OCI-LY3 (cell line): ENCODE data around the gene RGS16.

Experiments used
- H2AFZ ChIP-seq: fragments of 200-600, 300-600 bp; shearing (Covaris generic); 2 replicates; pipeline ENCODE4 v1.6.0; 2014; ENCODE audit warnings: antibody characterized with exemption, low read depth, low read length
- H3K27ac ChIP-seq: fragments of 200-600, 300-600 bp; sonication (generic); 2 replicates; pipeline ENCODE4 v1.5.1; 2014; ENCODE audit warnings: mild to moderate bottlenecking, low read length, moderate library complexity, mixed read lengths
- H3K27me3 ChIP-seq: fragments of 200-600, 300-600 bp; sonication (generic); 2 replicates; pipeline ENCODE4 v1.6.1; 2014; ENCODE audit warnings: low read depth, low read length, mixed read lengths
- H3K36me3 ChIP-seq: fragments of 200-600, 300-600 bp; sonication (generic); replicated peaks from 2 replicates; pipeline ENCODE3; 2014; ENCODE audit warnings: low read depth, low read length, mixed read lengths
- H3K4me1 ChIP-seq: fragments of 300-600, 200-600 bp; sonication (generic); 2 replicates; pipeline ENCODE4 v1.6.1; 2014; ENCODE audit warnings: low read length, mixed read lengths
- H3K4me2 ChIP-seq: fragments of 200-600, 300-600 bp; sonication (generic); 2 replicates; pipeline ENCODE4 v1.6.1; 2014; ENCODE audit warnings: low read length, mixed read lengths
- H3K4me3 ChIP-seq: fragments of 300-600, 200-600 bp; sonication (generic); 2 replicates; pipeline ENCODE4 v1.5.1; 2014; ENCODE audit warnings: antibody characterized with exemption, mild to moderate bottlenecking, low read length, moderate library complexity
- H3K79me2 ChIP-seq: fragments of 300-600, 200-600 bp; shearing (Covaris generic); 2 replicates; pipeline ENCODE4 v1.6.1; 2014; ENCODE audit warnings: mild to moderate bottlenecking, low read length, mixed read lengths
- H3K9ac ChIP-seq: fragments of 300-600, 200-600 bp; shearing (Covaris generic); 2 replicates; pipeline ENCODE4 v1.6.0; 2014; ENCODE audit warnings: mild to moderate bottlenecking, low read length, moderate library complexity
- H3K9me3 ChIP-seq: fragments of 200-600, 300-600 bp; shearing (Covaris generic); 2 replicates; pipeline ENCODE4 v1.6.1; 2014; ENCODE audit warnings: low read length, mixed read lengths; ENCODE audit not compliant: insufficient read depth
- H4K20me1 ChIP-seq: fragments of 200-600, 300-600 bp; sonication (generic); 2 replicates; pipeline ENCODE4 v1.6.1; 2016; ENCODE audit warnings: low read length, mixed read lengths; ENCODE audit not compliant: insufficient read depth
- EZH2phosphoT487 ChIP-seq: fragments of 200-600 bp; shearing (Covaris generic); IDR thresholded peaks from 2 replicates; pipeline ENCODE4 v1.6.1; 2018; ENCODE audit warnings: antibody characterized with exemption, mixed run types, low read depth
- TF ChIP-seq, protein P1 (sequence below): fragments of 200-600, 300-600 bp; sonication (generic); IDR thresholded peaks from 2 replicates; pipeline ENCODE4 v1.5.1; 2014; ENCODE audit warnings: antibody characterized with exemption, low read length, low read depth

The RGS16 gene

DNA sequence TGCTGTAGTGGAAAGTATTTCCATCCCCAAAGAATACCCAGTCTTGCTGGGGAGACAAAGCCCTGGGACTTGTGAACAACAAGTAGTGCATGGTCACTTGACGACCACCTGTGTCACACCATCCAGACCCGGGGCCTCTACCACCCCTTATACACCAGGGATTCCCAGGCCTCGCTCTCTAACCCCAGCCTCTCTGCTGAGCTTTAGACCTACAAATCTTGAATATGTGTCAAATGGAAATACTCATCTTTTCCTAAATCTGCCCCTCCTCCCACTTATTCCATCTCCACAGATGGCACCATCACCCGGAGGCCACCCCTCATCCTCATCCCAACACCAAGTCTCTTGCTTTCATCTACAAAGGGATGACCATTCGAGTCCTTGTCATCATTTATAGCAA is 14.3 kb downstream of the RGS16 start:
- no peak overlapping the region for H3K27ac ChIP-seq
- H2AFZ ChIP-seq, result no peak overlapping the region

GRCh38 chr1:182589520-182589919 is 14.7 kb downstream of the RGS16 start:
- H3K36me3 ChIP-seq, result no peaks in the 10 kb centered on the region
- H4K20me1 ChIP-seq, result no peaks in the 10 kb centered on the region
- H3K27ac ChIP-seq, result no peak overlapping the region
- no peaks in the 10 kb centered on the region for H3K27me3 ChIP-seq
- H3K4me2 ChIP-seq, result peak overlapping the region; percentile 91
- peaks cover 12% of the 10 kb centered on the region for H3K4me1 ChIP-seq
- no peaks in the 10 kb centered on the region for H3K9me3 ChIP-seq
- no peaks in the 10 kb centered on the region for H3K79me2 ChIP-seq
- H3K9ac ChIP-seq, result no peak overlapping the region
- H3K4me3 ChIP-seq, result peak overlapping the region; percentile 89
- TF ChIP-seq EZH2phosphoT487, result no peak
- TF ChIP-seq, protein P1, sequence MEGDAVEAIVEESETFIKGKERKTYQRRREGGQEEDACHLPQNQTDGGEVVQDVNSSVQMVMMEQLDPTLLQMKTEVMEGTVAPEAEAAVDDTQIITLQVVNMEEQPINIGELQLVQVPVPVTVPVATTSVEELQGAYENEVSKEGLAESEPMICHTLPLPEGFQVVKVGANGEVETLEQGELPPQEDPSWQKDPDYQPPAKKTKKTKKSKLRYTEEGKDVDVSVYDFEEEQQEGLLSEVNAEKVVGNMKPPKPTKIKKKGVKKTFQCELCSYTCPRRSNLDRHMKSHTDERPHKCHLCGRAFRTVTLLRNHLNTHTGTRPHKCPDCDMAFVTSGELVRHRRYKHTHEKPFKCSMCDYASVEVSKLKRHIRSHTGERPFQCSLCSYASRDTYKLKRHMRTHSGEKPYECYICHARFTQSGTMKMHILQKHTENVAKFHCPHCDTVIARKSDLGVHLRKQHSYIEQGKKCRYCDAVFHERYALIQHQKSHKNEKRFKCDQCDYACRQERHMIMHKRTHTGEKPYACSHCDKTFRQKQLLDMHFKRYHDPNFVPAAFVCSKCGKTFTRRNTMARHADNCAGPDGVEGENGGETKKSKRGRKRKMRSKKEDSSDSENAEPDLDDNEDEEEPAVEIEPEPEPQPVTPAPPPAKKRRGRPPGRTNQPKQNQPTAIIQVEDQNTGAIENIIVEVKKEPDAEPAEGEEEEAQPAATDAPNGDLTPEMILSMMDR, result no peak
- peak overlapping the region; percentile 97 for H2AFZ ChIP-seq

More for the DNA sequence above, 14.3 kb downstream of the RGS16 start:
- Histone ChIP-seq H4K20me1 (no peaks in the 10 kb centered on the region), H3K79me2 (no peaks in the 10 kb centered on the region), H3K4me1 (peaks cover 12% of the 10 kb centered on the region), H3K9ac (no peak overlapping the region), H3K27me3 (no peaks in the 10 kb centered on the region), H3K36me3 (no peaks in the 10 kb centered on the region), H3K9me3 (no peaks in the 10 kb centered on the region), H3K4me3 (no peak overlapping the region), H3K4me2 (no peak overlapping the region)
- TF ChIP-seq EZH2phosphoT487, result no peak
- TF ChIP-seq, protein P1, result no peak

DNA sequence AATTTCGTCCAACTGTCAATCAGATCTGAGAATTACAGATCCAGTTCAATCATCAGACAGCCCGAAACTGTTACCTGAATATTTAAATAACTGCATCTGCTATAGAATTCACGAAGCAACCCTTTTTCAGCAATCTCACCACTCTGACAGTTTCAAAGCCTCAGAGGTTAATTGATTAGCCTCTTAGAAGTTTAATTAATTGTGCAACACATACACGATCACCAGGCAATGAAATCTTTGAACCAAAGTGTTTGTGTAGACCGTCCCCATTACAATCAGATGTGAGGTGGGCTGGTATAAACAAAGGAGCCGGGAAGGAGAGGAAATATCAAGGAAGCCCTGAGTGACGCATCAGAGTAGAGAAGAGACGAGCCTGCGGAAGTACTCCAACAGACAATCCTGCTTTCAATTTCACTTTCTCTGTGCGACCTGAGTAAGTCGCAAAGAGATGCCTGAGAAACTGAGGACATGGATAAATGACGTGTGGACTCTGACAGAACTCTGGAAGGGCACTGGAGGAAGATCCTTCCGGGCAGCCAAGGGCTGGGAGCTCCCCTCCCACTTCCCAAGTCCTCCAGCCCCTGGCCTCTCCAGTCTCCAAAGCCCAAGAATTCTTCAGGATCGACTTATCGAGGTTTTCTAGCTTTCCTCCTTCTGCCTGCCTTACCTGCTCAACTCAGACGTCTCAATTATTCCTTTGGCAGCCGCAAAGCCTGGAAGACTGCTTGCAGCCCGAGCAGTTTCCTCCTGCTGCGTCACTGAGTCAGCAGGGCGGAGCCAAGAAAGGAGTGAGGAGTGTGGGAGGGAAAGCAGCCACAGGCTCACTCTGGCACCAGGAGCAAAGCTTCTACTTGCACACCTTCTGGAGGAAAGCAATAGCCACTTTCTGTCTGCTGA is 15.4 kb downstream of the RGS16 start, which contains the start of gene RNASEL:
Gene RNASEL, minus strand, starts transcription at position 757 of the 897 bp plus-strand sequence. CDS start 2,450 bp downstream, outside the sequence.
- peaks cover 12% of the 10 kb centered on the region for H3K4me1 ChIP-seq
- TF ChIP-seq, protein P1, result no peak
- no peak for TF ChIP-seq EZH2phosphoT487
- H3K4me3 ChIP-seq, result peak within 1 kb of the TSS; percentile 89
- H3K4me2 ChIP-seq, result peak within 1 kb of the TSS; percentile 91
- H3K27me3 ChIP-seq, result no peaks in the 10 kb centered on the region
- peak within 1 kb of the TSS; percentile 97 for H2AFZ ChIP-seq
- H3K9me3 ChIP-seq, result no peaks in the 10 kb centered on the region
- no peaks in the 10 kb centered on the region for H3K36me3 ChIP-seq
- H4K20me1 ChIP-seq, result no peaks in the 10 kb centered on the region
- peak within 1 kb of the TSS; percentile 62 for H3K27ac ChIP-seq
- peak within 1 kb of the TSS; percentile 94 for H3K9ac ChIP-seq
- no peaks in the 10 kb centered on the region for H3K79me2 ChIP-seq

DNA sequence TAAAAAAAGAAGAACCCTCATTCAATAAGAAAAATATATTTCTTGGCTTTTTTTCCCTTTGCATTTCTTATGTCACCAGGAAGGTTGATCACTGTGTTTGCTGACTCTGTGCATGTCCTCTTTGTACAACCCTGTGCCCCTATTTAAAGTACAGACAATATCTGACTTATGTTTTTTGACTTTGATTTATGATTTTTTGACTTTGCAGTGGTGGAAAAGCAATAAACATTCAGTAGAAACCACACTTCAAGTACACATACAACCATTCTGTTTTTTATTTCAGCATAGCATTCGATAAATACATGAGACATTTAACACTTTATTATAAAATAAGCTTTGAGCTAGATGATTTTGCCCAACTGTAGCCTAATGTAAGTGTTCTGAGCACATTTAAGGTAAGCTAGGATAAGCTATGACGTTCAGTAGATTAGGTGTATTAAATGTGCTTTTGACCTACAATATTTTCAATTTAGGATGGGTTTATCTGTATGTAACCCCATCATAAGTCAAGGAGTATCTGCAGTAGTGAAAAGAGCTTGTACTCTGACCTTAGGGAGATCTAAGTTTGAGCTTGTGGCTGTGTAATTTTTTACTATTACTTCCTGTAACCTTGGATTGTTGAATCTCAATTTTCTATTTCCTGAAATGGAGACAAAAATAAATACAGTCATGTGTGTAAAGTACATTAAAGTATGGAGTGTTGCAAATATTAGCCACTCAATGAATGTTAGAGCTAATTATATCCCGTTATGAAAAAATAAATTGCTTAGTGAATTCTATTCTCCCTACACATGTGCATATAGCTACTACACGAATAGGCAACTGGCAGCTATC is 16.3 kb downstream of the RGS16 start:
- Histone ChIP-seq H3K4me1 (peaks cover 12% of the 10 kb centered on the region), H3K79me2 (no peaks in the 10 kb centered on the region), H3K4me2 (peak overlapping the region; percentile 91), H3K36me3 (peaks cover under 1% of the 10 kb centered on the region), H4K20me1 (no peaks in the 10 kb centered on the region), H3K27ac (0 out of 2 replicates have a peak overlapping the region, but pooled peaks have one; percentile 62), H3K9me3 (no peaks in the 10 kb centered on the region), H3K27me3 (no peaks in the 10 kb centered on the region), H2AFZ (peak overlapping the region; percentile 97; the same call in 1 of the 2 replicates), H3K4me3 (peak overlapping the region; percentile 89), H3K9ac (peak overlapping the region; percentile 94)
- TF ChIP-seq, protein P1, result no peak
- no peak for TF ChIP-seq EZH2phosphoT487
